ENCODE results near the gene PRR19. TPM values are rescaled to one million over a fixed set of nuclear protein-coding genes. Genes with fewer than 3 reads are reported as not detected.
A peak's percentile ranks its signal among the peaks of the same experiment; 100 is the strongest.

Gene PRR19, protein sequence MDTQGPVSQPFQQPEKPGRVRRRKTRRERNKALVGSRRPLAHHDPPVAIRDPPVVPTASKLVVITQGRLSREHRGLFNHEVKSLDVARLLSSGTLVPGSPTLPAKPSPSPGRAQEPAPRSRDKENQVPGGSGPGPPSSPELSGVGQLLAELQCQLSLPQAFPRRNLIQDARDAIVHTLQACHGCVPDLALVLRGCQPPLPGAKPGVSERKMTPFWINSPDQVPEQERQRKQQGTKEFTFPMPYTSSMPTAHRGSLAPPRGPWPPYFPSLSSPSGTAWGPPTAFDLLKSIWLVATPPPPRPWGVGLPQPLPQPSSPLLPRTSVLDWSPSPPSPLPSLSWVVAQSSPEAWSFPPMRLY
- total RNA-seq (2021), result 2.9 and 3.2 TPM in 2 replicates
- long read RNA-seq, transcript PRR19-201 (3 exons, 1,530 nt), result major isoform, 7 of 13 reads
- long read RNA-seq, partial matches to known transcripts, result 1 of 13 reads
- long read RNA-seq, other reads (novel, unspliced or antisense), result 4 of 13 reads

DNA sequence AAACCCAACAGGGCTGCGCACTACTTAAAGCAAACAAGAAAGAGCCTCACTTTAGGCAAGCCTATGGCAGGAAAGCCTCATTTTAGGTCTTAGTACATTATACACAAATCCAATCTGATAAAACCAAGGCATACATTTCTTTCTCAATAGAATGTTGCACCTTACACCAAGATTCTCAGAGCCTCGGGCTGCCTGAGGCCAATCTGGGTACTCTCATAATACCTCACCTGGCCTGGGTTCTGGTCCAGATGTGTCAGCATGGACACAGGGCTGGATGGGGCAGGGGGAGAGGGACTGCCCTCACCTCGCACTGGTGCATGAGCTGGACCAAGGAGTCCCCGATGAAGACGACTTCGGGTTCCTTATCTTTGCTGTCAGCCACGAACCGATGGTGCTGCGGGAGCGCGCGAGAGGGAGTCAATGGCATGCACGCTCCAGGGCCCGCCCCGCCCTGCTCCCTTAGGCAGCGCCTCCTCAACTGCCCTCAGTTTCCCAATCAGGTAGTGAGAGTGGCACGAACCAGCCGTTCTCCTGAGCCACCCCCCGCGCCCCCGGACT is at the start of gene PRR19:
Gene PRR19, plus strand, starts transcription at position 487 of the 558 bp plus-strand sequence. CDS start 7,453 bp downstream, outside the sequence.
- peak within 1 kb of the TSS; percentile 87 to 93 for H3K4me3 Mint-ChIP-seq
- H3K27ac ChIP-seq (ENCODE audit: insufficient read length, low read depth, low read length), result no peak within 1 kb of the TSS

More for the DNA sequence above, at the start of gene PRR19:
- H3K18ac ChIP-seq (ENCODE audit: insufficient read length, low read depth, low read length), result peak within 1 kb of the TSS; percentile 77
- H3K56ac ChIP-seq (ENCODE audit: insufficient read length, low read depth, low read length), result no peak within 1 kb of the TSS
- H3K27ac Mint-ChIP-seq, result peak within 1 kb of the TSS; percentile 81 to 87 (median 85); a peak in 6 of 7 replicates
- peaks cover 4% of the 10 kb centered on the region for H3K23me2 ChIP-seq (ENCODE audit: insufficient read length, low read depth, low read length, poor library complexity, severe bottlenecking)
- no peak within 1 kb of the TSS for H3K4ac ChIP-seq (ENCODE audit: low read depth, low read length)
- DNase-seq, result no peak
- H4K20me1 ChIP-seq (ENCODE audit: control insufficient read depth, insufficient read depth, insufficient read length), result no peaks in the 10 kb centered on the region
- WGBS (ENCODE audit: extremely low coverage, insufficient read length, low lambda C conversion rate), result no CpG with 5 or more reads among the region's 21 CpGs
- H3K9me3 ChIP-seq (ENCODE audit: control insufficient read depth, low read depth, low read length), result no peaks in the 10 kb centered on the region
- no peak within 1 kb of the TSS for H2BK20ac ChIP-seq (ENCODE audit: low read depth, low read length, poor library complexity, severe bottlenecking)
- no peak within 1 kb of the TSS for H2BK120ac ChIP-seq (ENCODE audit: low read depth, low read length, poor library complexity, severe bottlenecking)
- H3K4me1 Mint-ChIP-seq, result peaks cover 18 to 20% of the 10 kb centered on the region in 2 experiments
- H3T11ph ChIP-seq (ENCODE audit: low read length), result no peak within 1 kb of the TSS
- no peaks in the 10 kb centered on the region for H3K27me3 ChIP-seq (ENCODE audit: insufficient read depth, low read length)
- H4K5ac ChIP-seq (ENCODE audit: insufficient read length, low read depth, low read length), result no peak within 1 kb of the TSS
- H4K8ac ChIP-seq (replicated peaks; ENCODE audit: insufficient read length, low read depth, low read length), result no peak within 1 kb of the TSS
- H3K23ac ChIP-seq (ENCODE audit: insufficient read length, low read depth, low read length), result no peak within 1 kb of the TSS
- peaks cover 3% of the 10 kb centered on the region for H3K79me1 ChIP-seq (ENCODE audit: insufficient read depth, low read depth, low read length, poor library complexity, severe bottlenecking)
- H3K4me2 ChIP-seq (ENCODE audit: insufficient read depth, insufficient read length, low read length), result peak within 1 kb of the TSS; percentile 52
- peak within 1 kb of the TSS; percentile 74 for H3K14ac ChIP-seq (ENCODE audit: insufficient read depth, low read length)
- H2BK15ac ChIP-seq (ENCODE audit: low read depth, low read length), result no peak within 1 kb of the TSS
- no peak within 1 kb of the TSS for H2AFZ ChIP-seq (ENCODE audit: low read length)
- peaks cover 11% of the 10 kb centered on the region; the same call in 1 of the 2 replicates for H3K4me1 ChIP-seq (ENCODE audit: insufficient read depth, low read length)
- no peaks in the 10 kb centered on the region; the same call in 1 of the 2 replicates for H3K79me2 ChIP-seq (ENCODE audit: insufficient read depth, low read length)
- H2AK5ac ChIP-seq (ENCODE audit: insufficient read length, low read length), result no peak within 1 kb of the TSS
- peaks cover 4% of the 10 kb centered on the region; the same call in 1 of the 2 replicates for H3K27me3 Mint-ChIP-seq (ENCODE audit: low read depth)
- H2BK12ac ChIP-seq (ENCODE audit: insufficient read length, low read depth, low read length), result no peak within 1 kb of the TSS
- H4K91ac ChIP-seq (ENCODE audit: insufficient read length, low read depth, low read length), result no peak within 1 kb of the TSS
- no peak within 1 kb of the TSS for H2BK5ac ChIP-seq (ENCODE audit: insufficient read length, low read length)
- no peaks in the 10 kb centered on the region for H3K9me3 Mint-ChIP-seq
- TF ChIP-seq, protein P1, sequence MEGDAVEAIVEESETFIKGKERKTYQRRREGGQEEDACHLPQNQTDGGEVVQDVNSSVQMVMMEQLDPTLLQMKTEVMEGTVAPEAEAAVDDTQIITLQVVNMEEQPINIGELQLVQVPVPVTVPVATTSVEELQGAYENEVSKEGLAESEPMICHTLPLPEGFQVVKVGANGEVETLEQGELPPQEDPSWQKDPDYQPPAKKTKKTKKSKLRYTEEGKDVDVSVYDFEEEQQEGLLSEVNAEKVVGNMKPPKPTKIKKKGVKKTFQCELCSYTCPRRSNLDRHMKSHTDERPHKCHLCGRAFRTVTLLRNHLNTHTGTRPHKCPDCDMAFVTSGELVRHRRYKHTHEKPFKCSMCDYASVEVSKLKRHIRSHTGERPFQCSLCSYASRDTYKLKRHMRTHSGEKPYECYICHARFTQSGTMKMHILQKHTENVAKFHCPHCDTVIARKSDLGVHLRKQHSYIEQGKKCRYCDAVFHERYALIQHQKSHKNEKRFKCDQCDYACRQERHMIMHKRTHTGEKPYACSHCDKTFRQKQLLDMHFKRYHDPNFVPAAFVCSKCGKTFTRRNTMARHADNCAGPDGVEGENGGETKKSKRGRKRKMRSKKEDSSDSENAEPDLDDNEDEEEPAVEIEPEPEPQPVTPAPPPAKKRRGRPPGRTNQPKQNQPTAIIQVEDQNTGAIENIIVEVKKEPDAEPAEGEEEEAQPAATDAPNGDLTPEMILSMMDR (conservative IDR thresholded peaks at IDR 0.05), result no peak
- H3K9ac ChIP-seq (ENCODE audit: extremely low read depth, insufficient read length, low read length), result peak within 1 kb of the TSS; percentile 73
- peaks cover 5 to 20% (median 14%) of the 10 kb centered on the region in 3 experiments; a peak in 6 of 7 replicates for H3K36me3 Mint-ChIP-seq (ENCODE audit: insufficient read depth in 1 of 3, low read depth in 3 of 3)
